Measurements from ENCODE around the gene MBP.
A peak's percentile ranks its signal among the peaks of the same experiment; 100 is the strongest.

Gene MBP

DNA sequence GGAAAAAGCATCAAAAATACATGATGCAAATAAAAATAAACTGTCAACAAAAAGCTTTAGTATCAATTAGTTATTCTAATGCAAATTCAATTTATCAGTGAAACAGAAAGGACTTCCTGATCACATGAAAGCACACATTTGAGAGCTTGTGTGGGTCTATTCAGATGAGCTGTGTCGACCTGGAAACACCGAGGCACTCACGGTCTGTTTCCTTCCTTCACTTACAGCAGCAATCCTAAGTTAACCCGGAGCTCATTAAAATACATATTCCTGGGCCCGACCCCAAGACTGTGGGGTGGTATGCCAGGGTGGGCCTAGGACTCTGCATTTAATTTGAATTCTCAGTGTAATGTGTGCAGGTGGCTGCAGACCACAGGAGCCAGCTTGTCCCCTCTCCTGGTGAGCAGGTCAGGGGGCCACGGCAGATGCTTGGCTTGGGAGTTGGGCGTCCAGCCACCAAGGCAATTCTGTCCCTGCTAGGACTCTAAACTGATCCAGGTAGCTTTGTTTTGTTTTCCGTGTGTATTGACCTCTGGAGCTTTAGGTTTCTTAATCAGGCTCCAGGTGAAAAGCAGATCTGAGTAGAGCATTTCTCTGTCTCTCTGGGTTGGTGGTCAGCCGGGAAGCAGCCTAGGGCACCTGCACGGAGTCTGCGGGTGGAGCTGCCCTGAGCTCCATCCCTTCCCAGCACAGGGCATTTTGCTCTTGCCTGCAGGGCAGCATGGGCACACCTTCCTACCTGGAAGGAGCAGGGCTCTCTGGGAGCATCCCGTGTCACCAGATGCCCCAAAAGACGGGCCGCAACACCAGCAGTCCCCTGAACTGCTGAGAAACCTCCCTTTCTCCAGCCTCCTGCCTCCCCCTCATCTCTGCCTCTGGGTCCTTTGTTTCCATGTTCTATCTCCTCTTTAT lies 9.0 kb downstream of the MBP start:
- no peak for DNase-seq (ENCODE audit: low read depth)
- H3K4me3 ChIP-seq (ENCODE audit: low read depth, low read length): peak overlapping the region; percentile 34
- TF ChIP-seq, protein P1, sequence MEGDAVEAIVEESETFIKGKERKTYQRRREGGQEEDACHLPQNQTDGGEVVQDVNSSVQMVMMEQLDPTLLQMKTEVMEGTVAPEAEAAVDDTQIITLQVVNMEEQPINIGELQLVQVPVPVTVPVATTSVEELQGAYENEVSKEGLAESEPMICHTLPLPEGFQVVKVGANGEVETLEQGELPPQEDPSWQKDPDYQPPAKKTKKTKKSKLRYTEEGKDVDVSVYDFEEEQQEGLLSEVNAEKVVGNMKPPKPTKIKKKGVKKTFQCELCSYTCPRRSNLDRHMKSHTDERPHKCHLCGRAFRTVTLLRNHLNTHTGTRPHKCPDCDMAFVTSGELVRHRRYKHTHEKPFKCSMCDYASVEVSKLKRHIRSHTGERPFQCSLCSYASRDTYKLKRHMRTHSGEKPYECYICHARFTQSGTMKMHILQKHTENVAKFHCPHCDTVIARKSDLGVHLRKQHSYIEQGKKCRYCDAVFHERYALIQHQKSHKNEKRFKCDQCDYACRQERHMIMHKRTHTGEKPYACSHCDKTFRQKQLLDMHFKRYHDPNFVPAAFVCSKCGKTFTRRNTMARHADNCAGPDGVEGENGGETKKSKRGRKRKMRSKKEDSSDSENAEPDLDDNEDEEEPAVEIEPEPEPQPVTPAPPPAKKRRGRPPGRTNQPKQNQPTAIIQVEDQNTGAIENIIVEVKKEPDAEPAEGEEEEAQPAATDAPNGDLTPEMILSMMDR (IDR thresholded peaks at IDR 0.05; ENCODE audit: low read depth, low read length): no peak
- TF ChIP-seq MYC (IDR thresholded peaks at IDR 0.05; ENCODE audit: low read depth, low read length): no peak
- TF ChIP-seq POLR2A (IDR thresholded peaks at IDR 0.05; ENCODE audit: extremely low read depth, insufficient read length): no peak
- TF ChIP-seq, protein P2, sequence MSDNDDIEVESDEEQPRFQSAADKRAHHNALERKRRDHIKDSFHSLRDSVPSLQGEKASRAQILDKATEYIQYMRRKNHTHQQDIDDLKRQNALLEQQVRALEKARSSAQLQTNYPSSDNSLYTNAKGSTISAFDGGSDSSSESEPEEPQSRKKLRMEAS (IDR thresholded peaks at IDR 0.05; ENCODE audit: low read depth, low read length): no peak

DNA sequence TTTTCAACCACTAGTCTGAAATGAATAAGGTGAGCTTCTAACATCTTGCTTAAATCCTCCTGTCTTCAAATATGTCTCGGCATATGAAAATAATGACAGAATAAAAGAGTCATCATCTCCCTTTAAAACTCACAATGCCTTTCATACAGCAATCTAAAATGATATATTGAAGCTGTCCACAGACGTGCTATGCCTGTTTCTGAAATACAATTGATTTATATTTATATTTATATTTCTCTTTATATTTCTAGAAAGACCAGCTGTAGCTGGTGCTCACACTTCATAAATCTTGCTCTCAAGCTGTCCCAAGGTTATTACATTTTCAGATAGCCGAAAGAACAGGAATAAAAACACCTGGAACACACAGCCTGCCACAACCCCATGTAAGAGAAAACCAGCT lies 11.1 kb downstream of the MBP start:
- no peak for DNase-seq (ENCODE audit: low read depth)
- TF ChIP-seq, protein P1 (IDR thresholded peaks at IDR 0.05; ENCODE audit: low read depth, low read length): no peak
- TF ChIP-seq POLR2A (IDR thresholded peaks at IDR 0.05; ENCODE audit: extremely low read depth, insufficient read length): no peak
- TF ChIP-seq MYC (IDR thresholded peaks at IDR 0.05; ENCODE audit: low read depth, low read length): no peak
- TF ChIP-seq, protein P2 (IDR thresholded peaks at IDR 0.05; ENCODE audit: low read depth, low read length): no peak
- no peak overlapping the region for H3K4me3 ChIP-seq (ENCODE audit: low read depth, low read length)

DNA sequence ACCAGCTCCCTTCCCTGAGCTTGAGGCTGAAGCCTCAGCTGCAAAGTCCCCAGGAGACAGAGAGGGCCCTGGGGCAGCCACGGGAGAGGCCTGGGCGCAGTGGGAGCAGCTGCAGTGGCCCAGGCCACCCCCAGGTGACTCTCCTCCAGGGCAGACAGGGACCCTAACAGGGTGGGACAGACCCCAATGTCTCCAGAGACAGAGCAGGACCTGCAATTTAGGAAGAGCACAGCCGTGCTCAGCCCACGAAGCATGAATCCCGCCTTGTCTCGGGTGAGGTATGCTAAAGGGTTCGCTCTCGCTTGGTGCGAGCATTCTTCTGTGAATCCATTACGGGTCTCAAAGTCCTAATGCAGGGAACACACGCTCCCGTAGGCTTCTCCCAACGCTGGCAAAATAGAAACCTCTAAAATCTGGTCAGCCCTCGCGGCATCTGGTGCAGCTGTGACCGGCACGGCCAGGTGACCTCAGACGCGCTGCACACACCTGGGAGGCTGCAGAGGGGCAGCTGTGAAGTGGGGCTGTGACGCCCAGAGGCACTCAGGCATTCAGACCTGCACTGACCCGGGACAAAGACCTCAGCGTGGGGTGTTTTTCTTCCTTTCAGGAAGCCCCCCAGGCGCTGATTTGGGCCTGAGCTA lies 12.6 kb downstream of the MBP start:
- no peak overlapping the region for H3K4me3 ChIP-seq (ENCODE audit: low read depth, low read length)
- no peak for DNase-seq (ENCODE audit: low read depth)
- no peak for TF ChIP-seq POLR2A (IDR thresholded peaks at IDR 0.05; ENCODE audit: extremely low read depth, insufficient read length)

DNA sequence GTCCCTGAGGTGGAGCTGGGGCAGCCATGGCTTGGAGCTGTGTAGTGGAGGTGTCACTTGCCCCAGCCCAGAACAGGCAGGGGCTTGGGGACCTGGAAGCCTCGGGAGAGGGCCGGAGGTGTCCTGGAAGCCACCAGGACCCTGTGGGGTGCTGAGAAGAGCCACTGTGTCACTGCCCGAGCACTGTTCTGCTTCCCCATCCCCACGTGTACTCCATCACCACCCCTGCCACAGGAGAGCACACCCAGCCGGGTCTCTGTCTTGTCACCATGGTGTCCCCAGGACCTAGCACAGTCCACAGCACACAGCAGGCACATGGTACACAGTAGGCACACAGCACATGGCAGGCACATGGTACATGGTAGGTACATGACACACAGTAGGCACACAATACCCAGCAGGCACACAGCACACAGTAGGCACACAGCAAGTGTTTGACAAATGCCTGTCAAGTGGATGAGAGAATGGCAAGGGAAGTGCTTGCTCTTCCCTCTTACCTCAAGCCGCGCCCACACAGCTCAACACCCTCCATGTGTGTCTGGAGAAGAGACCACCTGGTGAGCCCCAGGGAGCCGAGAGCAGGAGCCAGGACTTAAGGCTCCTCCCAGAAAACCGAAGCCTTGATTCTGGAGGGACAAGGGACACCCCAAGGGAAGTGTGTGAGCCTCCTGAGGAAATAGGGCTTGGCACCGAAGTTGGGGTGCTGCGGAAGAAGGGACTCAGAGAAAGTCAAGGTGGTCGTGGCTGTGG lies 13.3 kb downstream of the MBP start:
- no peak overlapping the region for H3K4me3 ChIP-seq (ENCODE audit: low read depth, low read length)
- TF ChIP-seq, protein P2 (IDR thresholded peaks at IDR 0.05; ENCODE audit: low read depth, low read length): peak; percentile 10; the same call in 1 of the 2 replicates
- TF ChIP-seq POLR2A (IDR thresholded peaks at IDR 0.05; ENCODE audit: extremely low read depth, insufficient read length): peak; percentile 4
- no peak for TF ChIP-seq MYC (IDR thresholded peaks at IDR 0.05; ENCODE audit: low read depth, low read length)
- no peak for DNase-seq (ENCODE audit: low read depth)

DNA sequence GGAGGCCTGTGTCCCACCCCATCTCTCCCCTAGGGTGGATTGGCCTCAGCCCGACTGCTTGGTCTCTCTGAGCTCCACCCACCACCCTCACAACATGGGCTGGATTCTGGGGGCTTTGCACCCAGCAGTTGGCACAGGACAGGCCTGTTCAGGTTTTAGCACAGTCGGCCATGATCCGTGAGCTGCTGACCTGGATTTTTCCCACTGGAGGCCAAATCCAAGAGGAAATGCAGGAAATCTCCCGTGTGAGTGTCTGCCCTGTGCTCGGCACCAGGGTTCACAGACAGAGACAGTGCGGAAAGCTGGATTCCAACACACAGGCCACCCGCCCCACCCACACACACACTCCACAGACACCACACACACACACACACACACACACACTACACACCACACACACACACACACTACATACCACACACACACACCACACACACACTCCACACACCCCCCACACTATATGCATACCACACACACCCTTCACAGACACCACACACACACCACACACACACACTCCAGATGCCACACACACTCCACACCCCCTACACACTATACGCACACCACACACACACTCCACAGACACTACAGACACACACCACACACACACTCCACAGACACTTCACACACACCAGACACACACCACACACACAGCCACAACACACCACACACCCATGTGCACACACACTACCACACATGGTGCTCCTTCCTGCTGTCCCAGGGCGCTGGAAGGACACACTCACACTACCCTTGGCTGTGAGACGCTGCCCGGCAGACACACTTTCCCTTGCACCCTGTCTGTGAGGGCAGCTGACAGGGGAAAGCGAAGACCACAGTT lies 14.1 kb downstream of the MBP start:
- DNase-seq (ENCODE audit: low read depth): no peak
- TF ChIP-seq, protein P1 (IDR thresholded peaks at IDR 0.05; ENCODE audit: low read depth, low read length): no peak
- TF ChIP-seq POLR2A (IDR thresholded peaks at IDR 0.05; ENCODE audit: extremely low read depth, insufficient read length) (peak; percentile 16), MYC (IDR thresholded peaks at IDR 0.05; ENCODE audit: low read depth, low read length) (no peak)
- TF ChIP-seq, protein P2 (IDR thresholded peaks at IDR 0.05; ENCODE audit: low read depth, low read length): no peak
- H3K4me3 ChIP-seq (ENCODE audit: low read depth, low read length): no peak overlapping the region
